DND-41 (cell line): ENCODE data around the gene GCHFR.

Experiments used
- ATAC-seq: fragments of 200-7000 bp; cut with Tn5 transposase; 3 replicates; pipeline ENCODE4 v1.9.1; 2021; ENCODE audit warnings: low read depth; ENCODE audit not compliant: insufficient read depth
- DNase-seq: peaks from one replicate; pipeline ENCODE4 v3.0.0-alpha.2; 2020
- H2AFZ ChIP-seq: 2 replicates; pipeline ENCODE4 v1.6.0; 2012; ENCODE audit warnings: low read depth, low read length
- H3K27ac ChIP-seq: 2 replicates; pipeline ENCODE4 v1.5.1; 2012; ENCODE audit warnings: low read length, inconsistent platforms
- H3K27me3 ChIP-seq: fragments of 200-600 bp; sonication (generic); 2 replicates; pipeline ENCODE4 v1.6.0; 2012; ENCODE audit warnings: low read length, mild to moderate bottlenecking, inconsistent platforms; ENCODE audit not compliant: insufficient read depth, poor library complexity
- H3K36me3 ChIP-seq: 2 replicates; pipeline ENCODE4 v1.5.1; 2012; ENCODE audit warnings: low read length, inconsistent platforms; ENCODE audit not compliant: insufficient read depth
- H3K4me1 ChIP-seq: 2 replicates; pipeline ENCODE4 v1.5.1; 2012; ENCODE audit warnings: mild to moderate bottlenecking, low read length; ENCODE audit not compliant: insufficient read depth
- H3K4me2 ChIP-seq: 2 replicates; pipeline ENCODE4 v1.6.0; 2012; ENCODE audit warnings: mild to moderate bottlenecking, moderate library complexity, low read length, inconsistent platforms; ENCODE audit not compliant: insufficient read depth
- H3K4me3 ChIP-seq, 2 experiments: fragments of 200-600 bp in 1 of 2; shearing (Covaris generic) in 1 of 2; 2 replicates each; pipeline ENCODE4 v1.5.1; 2012 to 2016; ENCODE audit warnings: inconsistent platforms in 2 of 2, low read length in 2 of 2, mild to moderate bottlenecking in 2 of 2, low read depth in 1 of 2, moderate library complexity in 1 of 2
- H3K79me2 ChIP-seq: 2 replicates; pipeline ENCODE4 v1.6.0; 2012; ENCODE audit warnings: low read length, inconsistent platforms; ENCODE audit not compliant: insufficient read depth
- H3K9ac ChIP-seq: 2 replicates; pipeline ENCODE4 v1.6.0; 2012; ENCODE audit warnings: low read depth, mild to moderate bottlenecking, inconsistent platforms, low read length, moderate library complexity
- H3K9me3 ChIP-seq: 2 replicates; pipeline ENCODE4 v1.5.1; 2012; ENCODE audit warnings: low read length, moderate library complexity, mild to moderate bottlenecking, inconsistent platforms; ENCODE audit not compliant: insufficient read depth, severe bottlenecking
- H4K20me1 ChIP-seq: 2 replicates; pipeline ENCODE4 v1.6.0; 2012; ENCODE audit warnings: low read length; ENCODE audit not compliant: insufficient read depth
- CTCF ChIP-seq: IDR thresholded peaks from 2 replicates; pipeline ENCODE4 v1.5.1; 2012; ENCODE audit warnings: borderline replicate concordance, low read length, moderate library complexity, mild to moderate bottlenecking; ENCODE audit not compliant: poor library complexity, severe bottlenecking; ENCODE audit errors: extremely low read depth
- EZH2 ChIP-seq: IDR thresholded peaks from 3 replicates; pipeline ENCODE4 v1.6.1; 2012; ENCODE audit warnings: borderline replicate concordance, low read depth, mild to moderate bottlenecking, moderate library complexity, low read length, inconsistent platforms; ENCODE audit not compliant: severe bottlenecking

The GCHFR gene

GRCh38 chr15:40766194-40766815 is 2.4 kb downstream of the GCHFR start:
- Histone ChIP-seq H3K79me2 (no peaks in the 10 kb centered on the region), H3K36me3 (peaks cover 19% of the 10 kb centered on the region), H3K9me3 (no peaks in the 10 kb centered on the region), H3K4me1 (peaks cover 36% of the 10 kb centered on the region), H3K9ac (no peak overlapping the region), H3K4me2 (no peak overlapping the region), H3K27me3 (no peaks in the 10 kb centered on the region), H3K27ac (no peak overlapping the region), H4K20me1 (peaks cover 7% of the 10 kb centered on the region), H2AFZ (no peak overlapping the region), H3K4me3 (no peak overlapping the region)
- ATAC-seq: no peak
- DNase-seq: no peak
- no peak for TF ChIP-seq CTCF
- TF ChIP-seq EZH2: no peak

GRCh38 chr15:40766906-40767837 is 3.3 kb downstream of the GCHFR start:
- H3K79me2 ChIP-seq: no peaks in the 10 kb centered on the region
- no peak overlapping the region for H2AFZ ChIP-seq
- no peak overlapping the region for H3K27ac ChIP-seq
- no peak for DNase-seq
- no peak overlapping the region for H3K4me2 ChIP-seq
- no peak overlapping the region for H3K4me3 ChIP-seq
- TF ChIP-seq EZH2: no peak
- no peak for TF ChIP-seq CTCF
- peaks cover 26% of the 10 kb centered on the region for H3K36me3 ChIP-seq
- peaks cover 37% of the 10 kb centered on the region for H3K4me1 ChIP-seq
- no peaks in the 10 kb centered on the region for H3K27me3 ChIP-seq
- no peak for ATAC-seq
- no peaks in the 10 kb centered on the region for H3K9me3 ChIP-seq
- H3K9ac ChIP-seq: no peak overlapping the region
- peaks cover 8% of the 10 kb centered on the region for H4K20me1 ChIP-seq

GRCh38 chr15:40767838-40768500 is 4.1 kb downstream of the GCHFR start:
- H3K4me2 ChIP-seq: no peak overlapping the region
- H3K9ac ChIP-seq: peak overlapping the region; percentile 49; the same call in 1 of the 2 replicates

More at GRCh38 chr15:40767838-40768500, 4.1 kb downstream of the GCHFR start:
- H3K36me3 ChIP-seq: peaks cover 33% of the 10 kb centered on the region
- H3K9me3 ChIP-seq: no peaks in the 10 kb centered on the region
- H3K27ac ChIP-seq: peak overlapping the region; percentile 87; the same call in 1 of the 2 replicates
- no peaks in the 10 kb centered on the region for H3K79me2 ChIP-seq
- no peak for DNase-seq
- TF ChIP-seq CTCF (no peak), EZH2 (no peak)
- no peak overlapping the region for H2AFZ ChIP-seq
- H3K27me3 ChIP-seq: no peaks in the 10 kb centered on the region
- H4K20me1 ChIP-seq: peaks cover 8% of the 10 kb centered on the region
- ATAC-seq: no peak
- no peak overlapping the region for H3K4me3 ChIP-seq
- H3K4me1 ChIP-seq: peaks cover 37% of the 10 kb centered on the region
